GM13976 (cell line): ENCODE results near the gene ABCA7.

Experiments
- DNase-seq: peaks from one replicate; pipeline ENCODE4 v3.0.0; 2012; ENCODE audit warnings: low spot score
- CTCF ChIP-seq: IDR thresholded peaks from 2 replicates; pipeline ENCODE4 v1.5.1; 2012; ENCODE audit warnings: borderline replicate concordance, mild to moderate bottlenecking; ENCODE audit not compliant: insufficient read depth; ENCODE audit errors: extremely low read depth, missing control alignments, control extremely low read depth
- in situ Hi-C: fragments of 300-500 bp; cut with MboI; formaldehyde crosslinking; loops from one replicate; pipeline ENCODE4 v1.12.0; 2022; ENCODE audit warnings: low sequenced_read_pairs, mixed read lengths, inconsistent platforms; ENCODE audit not compliant: unreplicated experiment

The ABCA7 gene

GRCh38 chr19:1073956-1074517 lies 34.1 kb downstream of the ABCA7 start:
- in situ Hi-C loops: no loop called here
- DNase-seq: no peak
- TF ChIP-seq CTCF: no peak

- DNase-seq: peak; percentile 95
- no peak for TF ChIP-seq CTCF
- in situ Hi-C loops: no loop called here
Observed at GRCh38 chr19:1074544-1075283, 34.8 kb downstream of the ABCA7 start.

GRCh38 chr19:1076046-1076386 lies 36.1 kb downstream of the ABCA7 start:
- no peak for TF ChIP-seq CTCF
- in situ Hi-C loops: no loop called here
- DNase-seq: no peak

- TF ChIP-seq CTCF: peak; percentile 0
- peak; percentile 91 for DNase-seq
- in situ Hi-C loops: no loop called here
Observed at GRCh38 chr19:1076951-1077350, 37.0 kb downstream of the ABCA7 start.

- no peak for TF ChIP-seq CTCF
- DNase-seq: no peak
- in situ Hi-C loops: no loop called here
Observed at GRCh38 chr19:1079566-1080111, 39.7 kb downstream of the ABCA7 start.

GRCh38 chr19:1080360-1081161 lies 40.7 kb downstream of the ABCA7 start:
- DNase-seq: no peak
- no peak for TF ChIP-seq CTCF
- in situ Hi-C loops: no loop called here
